G401.6 (cell line): ENCODE data around the gene SLC52A3.
"Not testable (repeated sequence)": the region's sequence is repeated elsewhere in the genome, so short reads cannot be mapped to it uniquely, and the experiment has no call there.

Experiments
- FAIRE-seq: peaks from 2 replicates; lab custom pipeline; 2012; peaks lifted over from hg19 to GRCh38; lab: Jason Lieb, UNC

Gene SLC52A3

DNA sequence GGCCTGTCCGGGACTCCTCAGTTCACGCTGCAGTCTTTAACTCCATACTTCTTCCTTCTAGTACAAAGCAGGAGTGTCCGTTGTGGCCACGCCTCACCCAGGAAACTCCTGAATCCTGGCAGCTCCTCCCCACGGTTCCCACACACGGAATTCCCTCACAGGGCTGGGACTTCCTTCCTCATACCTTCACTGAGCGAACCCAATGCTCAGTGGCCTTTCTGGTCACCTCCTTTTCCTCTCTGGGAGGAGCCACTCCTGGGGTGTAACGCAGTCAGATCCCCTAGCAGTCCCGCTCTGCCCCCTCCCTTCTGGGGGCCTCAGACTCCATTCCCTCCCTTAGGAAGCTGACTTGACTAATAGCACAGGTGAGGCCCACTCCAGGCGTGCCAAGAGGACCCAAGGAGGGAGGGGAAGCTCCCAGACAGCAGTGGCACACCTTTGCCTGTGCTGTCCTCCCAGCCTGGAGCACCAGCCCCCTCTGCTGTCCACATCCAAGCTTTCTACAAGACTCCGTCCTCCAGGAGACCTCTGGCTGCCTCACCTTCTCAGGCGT lies at the start of gene SLC52A3:
Gene SLC52A3, minus strand, starts transcription at position 75 of the 553 bp plus-strand sequence. CDS start 2,726 bp downstream, outside the sequence.
- FAIRE-seq = no peak

GRCh38 chr20:815914-816606 lies 47.8 kb upstream of the SLC52A3 start:
- peak; percentile 88 for FAIRE-seq

DNA sequence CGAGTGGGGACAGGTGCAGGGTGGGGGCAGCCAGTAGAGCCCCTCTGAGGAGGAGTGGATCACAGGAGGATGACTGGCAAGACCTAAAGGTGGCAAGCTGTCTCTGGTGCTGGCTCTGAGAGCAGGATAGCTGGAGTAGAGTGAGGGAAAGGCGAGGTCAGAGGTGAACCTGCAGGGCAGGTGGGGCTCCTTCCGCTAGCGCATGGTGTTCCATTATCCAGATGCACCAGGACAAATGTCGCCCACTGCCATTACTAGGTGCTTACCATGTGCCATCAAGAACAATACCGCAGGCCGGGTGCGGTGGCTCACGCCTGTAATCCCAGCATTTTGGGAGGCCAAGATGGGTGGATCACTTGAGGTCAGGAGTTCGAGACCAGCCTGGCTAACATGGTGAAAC lies 46.9 kb upstream of the SLC52A3 start:
- no peak for FAIRE-seq

DNA sequence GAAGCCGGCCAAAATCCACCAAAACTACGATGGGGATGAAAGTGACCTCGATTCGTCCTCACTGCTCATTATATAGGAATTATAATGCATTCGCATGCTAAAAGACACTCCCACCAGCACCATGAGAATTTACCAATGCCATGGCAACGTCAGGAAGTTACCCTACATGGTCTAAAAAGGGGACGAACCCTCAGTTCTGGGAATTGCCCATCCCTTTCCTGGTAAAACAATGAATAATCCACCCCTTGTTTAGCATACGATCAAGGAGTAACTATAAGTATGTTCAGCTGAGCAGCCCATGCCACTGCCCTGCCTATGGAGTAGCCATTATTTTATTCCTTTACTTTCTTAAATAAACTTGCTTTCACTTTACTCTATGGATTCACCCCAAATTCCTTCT lies 45.1 kb upstream of the SLC52A3 start:
- FAIRE-seq = no peak

DNA sequence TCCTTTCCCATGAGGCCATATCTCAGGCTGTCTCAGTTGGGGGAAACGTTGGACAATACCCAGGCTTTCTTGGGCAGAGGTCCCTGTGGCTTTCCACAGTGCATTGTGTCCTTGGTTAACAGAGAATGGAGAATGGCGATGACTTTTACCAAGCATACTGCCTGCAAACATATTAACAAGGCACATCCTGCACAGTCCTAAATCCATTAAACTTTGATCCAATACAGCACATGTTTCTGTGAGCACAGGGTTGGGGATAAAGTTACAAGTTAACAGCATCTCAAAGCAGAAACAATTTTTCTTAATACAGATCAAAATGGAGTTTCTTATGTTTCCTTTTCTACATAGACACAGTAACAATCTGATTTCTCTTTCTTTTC lies 44.1 kb upstream of the SLC52A3 start:
- FAIRE-seq = not testable (repeated sequence)

- FAIRE-seq = not testable (repeated sequence)
These were observed 43.6 kb upstream of the SLC52A3 start for GRCh38 chr20:811776-812434.

DNA sequence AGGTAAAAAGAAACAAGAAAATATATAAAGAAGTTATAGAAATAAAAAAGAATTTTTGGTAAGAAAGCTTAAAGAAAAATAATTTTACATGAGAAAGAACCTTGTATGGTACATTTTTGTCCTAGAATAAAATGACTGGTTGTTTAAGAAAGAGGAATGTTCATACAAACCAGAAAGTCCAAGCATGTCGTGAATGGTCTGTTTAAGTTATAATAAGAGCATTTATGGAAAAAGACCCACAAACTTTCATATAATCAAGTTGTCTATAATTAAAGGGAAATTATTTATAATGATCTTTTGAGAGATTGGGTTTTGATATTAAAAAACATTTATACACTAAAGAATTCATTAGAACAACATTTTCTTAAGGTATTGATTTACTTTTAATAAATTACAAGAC lies 37.4 kb upstream of the SLC52A3 start:
- FAIRE-seq = no peak

DNA sequence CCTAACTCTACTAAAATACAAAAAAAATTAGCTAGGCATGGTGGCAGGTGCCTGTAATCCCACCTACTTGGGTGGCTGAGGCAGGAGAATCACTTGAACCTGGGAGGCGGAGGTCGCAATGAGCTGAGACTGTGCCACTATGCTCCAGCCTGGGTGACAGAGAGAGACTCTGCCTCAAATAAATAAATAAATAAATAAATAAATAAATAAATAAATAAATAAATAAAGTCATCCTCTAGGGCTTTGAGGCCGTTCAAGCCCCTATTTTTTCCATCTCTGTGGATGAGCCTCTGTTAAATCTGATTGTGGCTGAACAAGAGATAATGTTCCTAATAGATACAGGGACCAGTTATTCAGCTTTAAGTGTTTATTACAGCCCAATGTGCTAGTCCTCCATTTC lies 33.4 kb upstream of the SLC52A3 start:
- no peak for FAIRE-seq

DNA sequence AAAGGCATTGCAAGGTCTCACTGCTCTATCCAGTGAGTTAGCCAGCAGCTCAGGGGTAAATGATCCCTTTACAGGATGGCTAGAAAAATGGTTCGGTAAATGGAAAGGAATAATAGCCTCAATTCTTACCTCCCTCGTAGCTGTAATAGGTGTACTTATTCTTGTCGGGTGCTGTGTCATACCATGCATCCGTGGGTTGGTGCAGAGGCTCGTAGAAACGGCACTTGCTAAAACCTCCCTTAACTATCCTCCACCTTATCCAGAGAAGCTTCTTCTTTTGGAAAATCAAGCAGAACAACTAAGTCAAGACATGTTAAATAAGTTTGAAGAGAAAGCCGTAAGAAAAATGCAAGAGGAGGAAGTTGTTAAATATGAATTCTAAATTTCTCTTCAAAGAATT lies 31.7 kb upstream of the SLC52A3 start:
- not testable (repeated sequence) for FAIRE-seq

GRCh38 chr20:798746-799145 lies 30.4 kb upstream of the SLC52A3 start:
- FAIRE-seq = not testable (repeated sequence)

- FAIRE-seq = no peak
These were observed 28.6 kb upstream of the SLC52A3 start for GRCh38 chr20:796921-797320.

GRCh38 chr20:792248-792647 lies 23.9 kb upstream of the SLC52A3 start:
- FAIRE-seq = no peak

DNA sequence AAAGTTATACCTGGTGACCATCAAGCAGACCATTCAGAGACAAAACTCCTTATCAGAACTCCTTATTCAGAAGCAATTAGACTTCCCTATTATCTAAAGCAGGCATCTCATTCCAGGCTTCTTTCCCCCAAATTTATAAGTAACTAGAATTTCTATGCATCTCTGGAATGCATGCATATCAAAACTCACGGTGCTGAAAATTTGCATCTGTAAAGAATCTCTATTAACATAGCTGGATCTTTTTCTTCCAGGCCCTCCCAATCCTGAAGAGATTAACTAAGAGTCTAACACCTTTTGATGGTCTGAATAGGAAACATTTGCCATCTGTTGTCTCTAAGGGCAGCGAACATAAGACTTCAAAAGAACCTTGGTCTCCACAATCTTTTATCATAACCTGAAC lies 22.8 kb upstream of the SLC52A3 start:
- FAIRE-seq = no peak

- no peak for FAIRE-seq
These were observed 19.5 kb upstream of the SLC52A3 start for GRCh38 chr20:787825-788224.

DNA sequence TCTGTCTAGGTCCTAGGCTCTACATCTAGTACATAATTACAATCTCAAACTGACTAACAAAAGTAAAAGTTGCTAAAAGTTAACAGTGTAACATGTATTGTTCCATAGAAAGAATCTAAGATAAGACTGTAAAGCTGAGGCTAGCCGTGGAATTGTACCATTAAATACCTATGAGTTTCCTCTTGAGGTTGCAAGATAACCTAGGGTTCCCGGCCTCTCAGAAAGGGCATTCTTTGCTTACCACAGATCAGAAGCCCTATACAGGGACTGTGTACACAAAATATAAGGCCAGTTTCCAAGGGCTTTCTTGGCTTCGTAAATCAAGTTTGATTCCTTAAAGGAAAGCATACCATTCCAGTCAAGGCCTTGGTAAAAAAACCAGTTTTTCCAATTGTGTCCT lies 11.5 kb upstream of the SLC52A3 start:
- no peak for FAIRE-seq

- FAIRE-seq = no peak
These were observed 7.9 kb upstream of the SLC52A3 start for GRCh38 chr20:776165-776564.

- FAIRE-seq = no peak
These were observed 7.4 kb upstream of the SLC52A3 start for GRCh38 chr20:775679-776135.

GRCh38 chr20:774660-775057 lies 6.4 kb upstream of the SLC52A3 start:
- no peak for FAIRE-seq

DNA sequence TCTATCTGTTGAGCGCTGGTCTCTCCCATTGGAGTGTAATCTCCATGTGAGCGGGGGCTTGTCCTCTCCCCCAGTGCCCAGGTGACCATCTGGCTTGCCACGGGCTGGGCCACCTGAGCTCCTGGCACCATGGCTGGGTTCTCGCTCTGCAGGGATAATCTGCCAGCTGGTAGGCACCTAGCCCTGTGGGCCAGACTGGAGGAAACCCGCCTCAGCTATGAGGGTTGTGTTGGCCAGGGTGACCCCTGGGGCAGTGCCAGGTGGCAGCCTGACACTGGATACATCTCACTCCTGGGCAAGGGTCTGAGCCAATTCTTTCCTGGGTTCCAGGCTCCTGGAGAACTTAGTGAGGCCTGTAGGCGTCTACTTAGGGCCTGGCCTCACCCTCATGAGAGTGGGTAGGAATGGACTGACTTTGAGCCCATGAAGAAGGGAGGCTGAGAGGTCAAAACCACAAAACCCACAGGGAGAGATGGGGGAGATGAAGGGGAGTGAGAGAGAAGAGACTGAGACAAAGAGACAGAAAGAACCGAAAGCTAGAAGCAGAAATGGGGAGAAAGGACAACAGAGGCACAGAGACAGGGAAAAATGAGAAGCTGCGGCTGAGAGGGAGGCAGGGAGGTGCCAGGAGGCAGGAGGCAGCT lies 5.8 kb upstream of the SLC52A3 start:
- no peak for FAIRE-seq

DNA sequence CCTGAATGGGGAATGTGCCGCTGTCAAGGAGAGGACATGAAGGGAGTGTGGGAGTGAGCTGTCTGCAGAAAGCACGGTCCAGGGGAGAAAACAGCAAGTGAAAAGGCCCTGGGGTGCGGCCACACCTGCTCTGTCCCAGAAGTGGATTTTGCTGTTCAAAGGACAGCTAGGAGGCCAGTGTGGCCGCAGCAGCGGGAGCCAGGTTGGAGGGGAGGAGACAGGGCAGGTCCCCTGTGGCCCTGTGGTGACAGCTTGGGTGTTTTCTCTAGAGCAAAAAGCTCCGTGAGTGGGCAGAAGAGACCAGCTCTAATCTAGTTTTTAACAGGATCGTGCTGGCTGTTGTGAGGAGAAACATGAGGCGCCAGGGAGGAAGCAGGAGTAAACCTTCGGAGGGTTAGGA lies 4.5 kb upstream of the SLC52A3 start:
- no peak for FAIRE-seq

- FAIRE-seq = no peak
These were observed 3.6 kb upstream of the SLC52A3 start for GRCh38 chr20:771741-772464.

- FAIRE-seq = no peak
These were observed 2.4 kb upstream of the SLC52A3 start for GRCh38 chr20:770691-771090.

GRCh38 chr20:766906-767305 lies 1.4 kb downstream of the SLC52A3 start:
- FAIRE-seq = no peak
